ENCODE data around the gene PRPF19.

Gene PRPF19

DNA sequence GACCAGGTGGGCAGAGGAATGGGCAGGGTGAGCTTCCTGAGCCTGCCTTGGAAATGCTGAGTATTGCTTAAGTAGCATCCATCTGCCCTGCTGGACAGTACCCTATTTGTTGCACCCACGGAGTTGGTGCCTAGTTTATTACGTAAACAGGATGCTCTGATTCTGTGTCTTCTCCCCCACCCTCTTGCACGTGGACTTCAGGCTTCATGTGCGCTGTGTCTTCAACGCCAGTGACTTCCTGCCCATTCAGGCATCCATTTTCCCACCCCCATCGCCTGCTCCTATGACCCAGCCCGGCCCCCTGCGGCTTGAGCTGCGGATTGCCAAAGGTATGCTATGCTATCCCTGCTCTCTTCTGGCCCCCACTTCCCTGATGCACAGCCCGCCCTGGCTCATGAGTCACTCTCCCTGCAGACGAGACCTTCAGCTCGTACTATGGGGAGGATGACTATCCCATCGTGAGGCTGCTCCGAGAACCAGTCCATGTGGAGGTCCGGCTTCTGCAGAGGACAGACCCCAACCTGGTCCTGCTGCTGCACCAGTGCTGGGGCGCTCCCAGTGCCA, 33.3 kb downstream of the PRPF19 start:
- H3K4me3 Mint-ChIP-seq, result no peak overlapping the region

DNA sequence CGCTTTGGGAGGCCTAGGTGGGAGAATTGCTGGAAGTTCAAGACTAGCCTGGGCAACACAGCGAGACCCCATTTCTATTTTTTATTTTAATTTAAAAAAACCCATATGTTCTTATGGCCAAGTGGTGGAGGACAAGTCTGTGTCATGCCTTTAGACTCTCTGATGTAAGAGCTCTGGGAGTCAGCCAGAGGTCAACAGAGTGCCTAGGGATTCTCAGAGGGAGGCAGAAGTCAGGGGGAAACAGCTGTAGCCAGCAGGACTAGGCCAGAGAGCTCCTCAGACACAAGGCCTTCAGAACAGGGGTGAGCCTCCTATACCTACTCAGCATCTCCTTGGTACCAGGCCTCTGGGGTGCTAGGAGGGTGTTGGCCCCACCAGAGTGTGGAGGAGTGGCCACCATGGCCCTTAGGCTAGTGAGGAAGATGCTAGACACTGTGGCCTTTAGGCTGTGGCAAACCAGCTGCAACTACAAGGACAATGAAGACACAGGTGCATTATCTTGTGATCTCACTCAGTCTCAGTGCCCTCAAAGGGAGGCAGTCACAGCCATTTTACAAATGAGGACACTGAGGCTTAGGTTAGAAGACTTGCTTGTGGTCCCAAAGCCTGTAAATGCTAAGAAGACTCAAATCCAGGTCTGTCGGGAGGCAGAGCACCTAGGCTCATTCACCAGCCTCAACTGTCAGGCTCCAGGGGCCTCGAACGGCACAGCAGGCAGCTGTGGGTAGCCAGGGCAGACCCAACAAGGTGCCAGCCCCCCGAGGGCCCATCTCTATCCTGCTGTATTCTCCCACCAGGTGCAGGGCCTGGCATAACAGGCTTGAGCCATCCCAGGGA, 34.0 kb downstream of the PRPF19 start:
- Mint-ChIP-seq H3K27me3 (ENCODE audit: low read depth) (no peaks in the 10 kb centered on the region), H3K9me3 (no peaks in the 10 kb centered on the region), H3K27ac (no peak overlapping the region), H3K4me3 (no peak overlapping the region), H3K4me1 (ENCODE audit: low read depth) (peaks cover 7% of the 10 kb centered on the region), H3K36me3 (ENCODE audit: low read depth) (no peaks in the 10 kb centered on the region)

More for the DNA sequence above, 33.3 kb downstream of the PRPF19 start:
- H3K36me3 Mint-ChIP-seq (ENCODE audit: low read depth), result peaks cover 3% of the 10 kb centered on the region
- H3K4me1 Mint-ChIP-seq (ENCODE audit: low read depth), result peaks cover 7% of the 10 kb centered on the region
- no peaks in the 10 kb centered on the region for H3K9me3 Mint-ChIP-seq
- no peak overlapping the region for H3K27ac Mint-ChIP-seq
- no peaks in the 10 kb centered on the region for H3K27me3 Mint-ChIP-seq (ENCODE audit: low read depth)

GRCh38 chr11:60871378-60872061, 34.9 kb downstream of the PRPF19 start:
- H3K27ac Mint-ChIP-seq, result no peak overlapping the region
- H3K4me1 Mint-ChIP-seq (ENCODE audit: low read depth), result peaks cover 7% of the 10 kb centered on the region
- H3K36me3 Mint-ChIP-seq (ENCODE audit: low read depth), result no peaks in the 10 kb centered on the region
- no peak overlapping the region for H3K4me3 Mint-ChIP-seq
- H3K27me3 Mint-ChIP-seq (ENCODE audit: low read depth), result no peaks in the 10 kb centered on the region
- no peaks in the 10 kb centered on the region for H3K9me3 Mint-ChIP-seq

DNA sequence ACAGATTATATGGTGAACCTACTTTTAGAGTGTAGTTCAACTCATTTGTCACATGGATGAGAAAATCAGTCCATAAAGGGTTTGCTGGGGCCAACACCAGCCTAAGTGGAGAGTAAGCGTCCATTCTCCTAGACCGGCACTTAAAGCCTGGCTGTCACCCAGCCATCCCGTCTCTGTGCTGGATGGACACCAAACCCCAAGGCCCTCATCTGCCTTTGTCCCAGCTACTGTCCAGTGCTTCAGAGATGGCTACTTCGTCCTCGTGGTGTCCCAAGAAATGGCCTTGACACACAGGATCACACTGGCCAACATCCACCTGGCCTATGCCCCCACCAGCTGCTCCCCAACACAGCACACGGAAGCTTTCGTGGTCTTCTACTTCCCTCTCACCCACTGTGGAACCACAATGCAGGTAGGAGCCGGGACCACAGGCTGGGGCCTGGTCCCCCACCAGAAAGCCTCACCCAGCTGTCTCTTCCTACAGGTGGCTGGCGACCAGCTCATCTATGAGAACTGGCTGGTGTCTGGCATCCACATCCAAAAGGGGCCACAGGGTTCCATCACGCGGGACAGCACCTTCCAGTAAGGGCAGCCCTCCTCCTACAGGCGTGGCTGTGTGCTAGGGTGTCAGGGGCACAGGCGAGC, 35.5 kb downstream of the PRPF19 start:
- H3K9me3 Mint-ChIP-seq, result no peaks in the 10 kb centered on the region
- no peaks in the 10 kb centered on the region for H3K36me3 Mint-ChIP-seq (ENCODE audit: low read depth)
- peaks cover 7% of the 10 kb centered on the region for H3K4me1 Mint-ChIP-seq (ENCODE audit: low read depth)
- H3K27me3 Mint-ChIP-seq (ENCODE audit: low read depth), result no peaks in the 10 kb centered on the region
- H3K4me3 Mint-ChIP-seq, result no peak overlapping the region
- H3K27ac Mint-ChIP-seq, result no peak overlapping the region

DNA sequence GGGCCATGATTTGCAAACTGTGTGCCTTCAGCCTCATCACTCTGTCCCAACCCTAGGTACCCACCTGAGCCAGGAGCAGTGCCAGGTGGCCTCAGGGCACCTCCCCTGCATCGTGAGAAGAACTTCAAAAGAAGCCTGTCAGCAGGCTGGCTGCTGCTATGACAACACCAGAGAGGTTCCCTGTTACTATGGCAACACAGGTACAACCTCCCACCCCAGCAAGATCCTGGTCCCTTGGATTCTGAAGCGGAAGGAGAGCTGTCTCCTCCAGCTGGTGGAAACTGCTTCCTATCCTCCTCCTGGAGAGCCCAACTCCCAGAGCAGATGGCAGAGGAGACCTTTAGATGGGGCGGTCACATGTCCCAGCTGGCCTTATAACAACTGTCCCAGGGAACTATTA, 36.1 kb downstream of the PRPF19 start:
- Mint-ChIP-seq H3K27ac (no peak overlapping the region), H3K4me3 (no peak overlapping the region), H3K4me1 (ENCODE audit: low read depth) (peaks cover 7% of the 10 kb centered on the region), H3K9me3 (no peaks in the 10 kb centered on the region), H3K36me3 (ENCODE audit: low read depth) (no peaks in the 10 kb centered on the region), H3K27me3 (ENCODE audit: low read depth) (no peaks in the 10 kb centered on the region)

- Mint-ChIP-seq H3K9me3 (no peaks in the 10 kb centered on the region), H3K27me3 (ENCODE audit: low read depth) (peaks cover 2% of the 10 kb centered on the region), H3K4me1 (ENCODE audit: low read depth) (peaks cover 7% of the 10 kb centered on the region), H3K27ac (no peak overlapping the region), H3K4me3 (no peak overlapping the region), H3K36me3 (ENCODE audit: low read depth) (no peaks in the 10 kb centered on the region)
Measured at GRCh38 chr11:60869451-60869825, 36.9 kb downstream of the PRPF19 start.

- no peaks in the 10 kb centered on the region for H3K9me3 Mint-ChIP-seq
- H3K27me3 Mint-ChIP-seq (ENCODE audit: low read depth), result peaks cover 4% of the 10 kb centered on the region
- H3K4me3 Mint-ChIP-seq, result no peak overlapping the region
- no peak overlapping the region for H3K27ac Mint-ChIP-seq
- H3K4me1 Mint-ChIP-seq (ENCODE audit: low read depth), result peaks cover 7% of the 10 kb centered on the region
- H3K36me3 Mint-ChIP-seq (ENCODE audit: low read depth), result no peaks in the 10 kb centered on the region
Measured at GRCh38 chr11:60868682-60869450, 37.5 kb downstream of the PRPF19 start.

- Mint-ChIP-seq H3K27me3 (ENCODE audit: low read depth) (peaks cover 4% of the 10 kb centered on the region), H3K4me1 (ENCODE audit: low read depth) (peaks cover 5% of the 10 kb centered on the region), H3K4me3 (no peak overlapping the region), H3K9me3 (no peaks in the 10 kb centered on the region), H3K36me3 (ENCODE audit: low read depth) (no peaks in the 10 kb centered on the region), H3K27ac (no peak overlapping the region)
Measured at GRCh38 chr11:60867871-60868681, 38.3 kb downstream of the PRPF19 start.

- no peak within 1 kb of the TSS for H3K27ac Mint-ChIP-seq
Measured at GRCh38 chr11:60866911-60867870, 39.2 kb downstream of the PRPF19 start, which contains the start of gene ZP1. Gene ZP1 (plus strand): TSS chr11:60867542. CDS start chr11:60867562, 20 bp downstream.

GRCh38 chr11:60864856-60865513, 41.4 kb downstream of the PRPF19 start:
- Mint-ChIP-seq H3K36me3 (ENCODE audit: low read depth) (no peaks in the 10 kb centered on the region), H3K27ac (no peak overlapping the region), H3K4me1 (ENCODE audit: low read depth) (peaks cover 3% of the 10 kb centered on the region), H3K27me3 (ENCODE audit: low read depth) (peaks cover 11% of the 10 kb centered on the region), H3K4me3 (no peak overlapping the region), H3K9me3 (no peaks in the 10 kb centered on the region)

More at GRCh38 chr11:60866911-60867870, 39.2 kb downstream of the PRPF19 start, which contains the start of gene ZP1:
- no peaks in the 10 kb centered on the region for H3K9me3 Mint-ChIP-seq
- no peaks in the 10 kb centered on the region for H3K36me3 Mint-ChIP-seq (ENCODE audit: low read depth)
- H3K4me3 Mint-ChIP-seq, result no peak within 1 kb of the TSS
- peaks cover 3% of the 10 kb centered on the region for H3K4me1 Mint-ChIP-seq (ENCODE audit: low read depth)
- H3K27me3 Mint-ChIP-seq (ENCODE audit: low read depth), result peaks cover 11% of the 10 kb centered on the region

GRCh38 chr11:60863550-60864521, 42.5 kb downstream of the PRPF19 start:
- Mint-ChIP-seq H3K4me1 (ENCODE audit: low read depth) (peaks cover 7% of the 10 kb centered on the region), H3K4me3 (no peak overlapping the region), H3K27me3 (ENCODE audit: low read depth) (peaks cover 11% of the 10 kb centered on the region), H3K27ac (no peak overlapping the region), H3K9me3 (no peaks in the 10 kb centered on the region), H3K36me3 (ENCODE audit: low read depth) (no peaks in the 10 kb centered on the region)

All from T-helper 1 cell treated with Interleukin-12 subunit alpha and Interleukin-12 subunit beta and Interleukin-4 antibody, amounts not matched to agents 30 μg/mL and 1 μg/mL, for 36 hours (primary cell).